GM18870 (cell line): ENCODE data around the gene ILDR1.

Experiments used
- ATAC-seq: cut with Tn5 transposase; IDR thresholded peaks from one replicate; pipeline ENCODE4 v1.9.1; 2021; ENCODE audit warnings: moderate library complexity; ENCODE audit not compliant: unreplicated experiment

Gene ILDR1

DNA sequence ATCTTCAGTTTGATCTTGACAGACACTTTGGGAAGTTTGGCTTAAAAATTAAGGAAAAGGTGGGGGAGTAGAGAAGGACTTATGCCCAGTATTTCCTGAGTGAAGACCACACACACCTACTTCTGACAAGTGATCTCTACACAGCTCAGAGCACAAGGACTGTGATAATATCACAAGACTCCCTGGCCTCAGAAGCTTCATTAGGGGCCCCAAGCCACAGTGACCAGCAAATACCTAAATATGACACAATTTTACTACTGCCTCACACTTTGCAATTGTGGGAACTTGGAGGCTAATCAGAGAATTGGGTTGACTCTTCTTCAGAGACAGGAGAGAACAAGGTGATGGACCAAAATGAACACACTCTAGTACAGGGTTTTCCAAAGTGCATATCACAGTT, 2.6 kb downstream of the ILDR1 start:
- no peak for ATAC-seq

DNA sequence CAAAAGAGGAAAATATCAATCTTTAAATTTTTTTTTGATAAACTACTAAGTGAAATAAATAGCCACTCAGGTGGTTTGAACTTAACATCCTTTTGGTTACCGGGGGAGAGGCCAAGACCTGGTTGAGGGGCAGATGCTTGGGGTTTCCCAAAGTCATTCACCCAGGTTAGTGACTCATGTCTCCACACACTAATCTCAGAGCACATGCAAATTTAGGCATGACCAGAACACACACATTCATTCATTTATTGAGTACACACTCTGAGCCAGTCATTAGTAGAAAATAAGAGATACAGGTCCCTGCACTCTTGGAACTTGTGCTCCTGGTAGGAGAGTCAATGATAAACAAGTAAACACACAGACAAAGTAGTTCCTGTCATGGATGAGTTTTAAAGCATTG, 7.3 kb downstream of the ILDR1 start:
- peak; percentile 86 for ATAC-seq

DNA sequence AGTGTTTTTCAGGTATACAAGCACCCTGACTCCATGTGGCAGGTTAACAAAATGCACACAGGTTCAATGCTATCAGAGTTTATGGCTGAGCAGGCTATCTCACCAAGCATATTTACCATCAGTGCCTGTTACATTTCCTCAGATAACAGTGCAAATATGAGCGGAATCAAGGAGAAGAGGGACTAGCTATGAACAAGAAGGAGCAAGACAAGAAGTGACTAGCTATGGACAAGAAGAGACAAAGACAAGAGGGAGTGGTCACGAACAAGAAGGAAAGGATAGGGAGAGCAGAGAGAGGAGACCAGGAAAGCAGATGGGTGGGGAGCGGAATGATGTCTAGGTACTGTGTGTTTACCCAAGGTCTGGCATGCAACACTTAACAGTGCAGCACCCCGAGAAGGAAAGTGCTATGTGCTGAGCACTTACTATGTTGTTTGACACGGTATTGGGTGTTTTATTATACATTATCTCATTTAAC, 8.6 kb downstream of the ILDR1 start:
- ATAC-seq, result no peak

DNA sequence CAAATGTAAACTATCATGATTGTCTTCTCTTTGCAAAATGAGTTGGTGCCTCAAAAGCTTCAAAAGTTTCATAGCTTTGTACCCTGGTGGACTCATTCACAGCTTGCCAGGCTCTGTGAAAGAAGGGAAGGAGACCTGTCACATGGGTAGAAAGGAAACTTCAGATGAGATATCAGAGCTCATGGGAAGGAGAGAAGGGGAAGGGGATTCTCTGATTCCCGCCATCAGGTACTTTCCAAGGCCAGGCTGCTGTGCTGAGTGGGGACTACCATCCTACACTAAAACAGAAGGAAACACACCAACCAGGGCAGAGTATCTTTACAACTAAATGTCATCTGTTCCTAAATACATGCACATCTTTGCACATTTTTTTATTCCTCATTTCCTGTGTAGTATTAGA, 9.2 kb downstream of the ILDR1 start:
- ATAC-seq, result no peak

DNA sequence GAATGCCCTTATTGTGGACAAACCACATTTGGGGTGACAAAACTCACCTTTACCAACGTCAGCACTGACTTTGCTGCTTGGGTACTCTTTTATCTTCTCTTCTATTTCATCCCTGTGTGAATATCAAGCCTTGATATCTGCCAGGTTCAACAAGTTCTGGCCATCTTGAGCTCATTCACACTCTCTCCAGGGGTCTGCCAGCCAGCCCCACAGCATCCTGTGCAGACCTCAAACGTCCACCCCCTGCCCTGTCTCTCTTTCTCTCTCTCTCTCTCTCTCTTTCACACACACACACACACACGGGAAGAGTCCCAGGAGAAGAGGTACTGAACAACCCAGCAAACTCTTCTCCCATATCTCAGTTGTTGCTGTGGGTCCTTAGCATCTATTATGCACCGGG, 10.7 kb downstream of the ILDR1 start:
- no peak for ATAC-seq

DNA sequence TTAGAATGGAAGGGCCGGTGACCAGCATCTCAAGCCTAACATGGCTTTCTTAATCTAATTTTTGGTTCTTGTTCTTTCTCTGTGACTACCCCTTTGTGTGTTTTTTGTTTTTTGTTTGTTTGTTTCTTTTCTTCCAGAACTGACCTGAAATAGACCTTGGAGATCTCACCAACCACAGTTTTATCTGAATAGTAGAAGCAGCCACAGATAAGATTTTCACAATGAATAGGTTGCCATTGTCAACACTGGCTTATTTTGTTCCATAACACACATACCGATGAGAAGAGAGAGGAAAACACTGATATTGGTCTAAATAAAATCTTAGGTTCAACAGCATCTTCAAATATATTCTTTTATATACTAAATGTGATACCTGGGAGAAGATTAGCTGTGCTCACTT, 11.5 kb downstream of the ILDR1 start:
- ATAC-seq, result no peak

DNA sequence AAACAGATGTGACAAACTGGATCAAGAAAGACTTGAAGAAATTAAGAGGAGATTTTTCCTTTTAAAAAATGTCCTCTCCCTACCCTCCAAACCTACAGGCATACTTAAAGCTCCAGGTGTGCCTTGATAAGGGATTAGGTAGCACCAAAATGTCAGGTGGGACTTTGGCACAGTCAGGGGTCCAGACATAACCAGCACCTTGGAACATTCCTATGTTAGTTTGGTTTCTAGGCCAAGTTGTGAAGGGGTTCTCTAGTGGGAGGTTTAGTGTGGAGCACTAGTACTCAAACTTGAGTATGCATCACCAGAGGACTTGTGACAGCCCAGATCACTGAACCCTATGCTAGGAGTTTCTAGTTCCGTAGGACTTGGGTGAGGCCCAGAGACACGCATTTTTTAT, 13.9 kb downstream of the ILDR1 start:
- no peak for ATAC-seq

DNA sequence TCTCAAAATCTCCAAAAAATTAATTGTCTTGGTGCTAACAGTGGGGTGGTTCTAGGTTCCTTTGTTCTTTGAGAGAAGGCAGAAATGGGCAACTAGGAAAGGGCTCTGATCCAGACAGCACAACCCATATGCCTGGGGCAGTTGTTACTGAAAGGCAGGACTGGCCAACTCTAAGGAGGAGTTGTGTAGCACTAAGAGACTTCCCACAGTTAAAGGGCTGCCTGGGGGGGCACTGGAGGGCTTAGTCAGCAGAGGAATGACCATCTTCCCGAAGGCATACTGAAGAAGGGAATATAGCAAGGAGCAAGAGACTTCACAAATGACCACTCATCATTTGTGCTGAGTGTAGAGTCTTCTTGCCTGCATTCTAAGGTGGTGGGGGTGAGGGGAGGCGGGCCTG, 15.8 kb downstream of the ILDR1 start:
- no peak for ATAC-seq

DNA sequence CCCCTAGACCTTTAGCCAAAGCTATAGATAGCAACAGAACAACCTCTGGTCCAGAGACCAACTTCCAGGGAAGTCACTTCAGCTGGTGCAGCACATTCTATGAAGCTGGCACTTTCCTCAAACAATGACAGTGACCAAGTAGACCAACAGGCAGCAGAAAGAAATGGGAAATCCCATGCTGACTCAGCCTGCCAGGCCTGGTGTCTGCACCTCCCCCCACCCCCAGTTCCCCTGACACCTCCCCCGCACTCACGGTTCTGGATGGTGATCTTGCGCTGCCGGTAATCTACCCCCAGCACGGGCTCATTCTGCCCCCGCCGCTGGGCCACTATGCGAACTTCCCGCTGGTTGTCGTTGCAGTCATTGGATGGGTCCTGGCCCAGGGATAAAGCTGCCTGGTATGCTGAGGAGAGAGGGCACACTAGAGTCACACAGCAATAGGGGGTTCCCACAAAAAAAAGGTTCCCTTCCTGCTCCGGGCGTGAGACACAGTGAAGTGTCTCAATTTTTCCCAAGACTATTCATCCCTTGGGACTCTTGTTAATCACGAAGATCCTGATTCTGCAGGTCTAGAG, 17.0 kb downstream of the ILDR1 start:
- ATAC-seq, result peak; percentile 50

DNA sequence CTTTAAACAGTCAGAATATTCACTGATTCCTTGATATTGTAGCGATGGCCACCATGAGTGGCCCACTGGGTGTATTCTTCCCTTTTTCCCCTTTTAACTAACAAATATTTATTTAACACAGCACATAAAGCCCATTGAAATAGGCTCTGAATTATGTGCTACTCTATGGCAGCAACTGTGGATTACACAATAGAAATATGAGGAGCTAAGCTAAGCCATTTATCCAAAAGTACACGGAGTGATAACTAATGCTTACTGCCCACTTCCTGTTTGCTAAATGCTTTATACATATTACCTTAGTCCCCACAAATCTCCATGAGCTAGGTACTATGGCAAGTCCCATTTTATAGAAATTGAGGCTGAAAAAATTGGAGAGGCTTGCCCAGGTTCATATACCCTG, 17.9 kb downstream of the ILDR1 start:
- ATAC-seq, result no peak

DNA sequence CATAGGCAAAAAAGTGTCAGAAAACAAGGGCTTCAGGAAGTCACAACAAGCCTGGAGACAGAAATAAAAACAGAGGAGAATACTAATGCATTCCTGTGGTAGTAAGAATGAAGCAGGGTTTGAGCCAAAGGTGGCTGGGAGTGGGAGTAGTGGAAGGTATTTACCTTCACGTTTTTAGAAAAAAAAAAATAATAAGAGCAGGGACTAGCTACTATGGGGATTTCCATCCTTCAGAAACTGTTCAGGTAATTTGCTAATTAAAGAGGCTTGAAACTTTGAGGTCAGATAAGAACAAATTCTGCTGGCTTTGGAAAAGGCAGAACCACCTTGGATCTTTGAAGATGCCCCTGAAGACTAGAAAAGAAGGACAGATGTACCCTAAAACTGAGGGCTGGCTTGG, 18.4 kb downstream of the ILDR1 start:
- ATAC-seq, result no peak

DNA sequence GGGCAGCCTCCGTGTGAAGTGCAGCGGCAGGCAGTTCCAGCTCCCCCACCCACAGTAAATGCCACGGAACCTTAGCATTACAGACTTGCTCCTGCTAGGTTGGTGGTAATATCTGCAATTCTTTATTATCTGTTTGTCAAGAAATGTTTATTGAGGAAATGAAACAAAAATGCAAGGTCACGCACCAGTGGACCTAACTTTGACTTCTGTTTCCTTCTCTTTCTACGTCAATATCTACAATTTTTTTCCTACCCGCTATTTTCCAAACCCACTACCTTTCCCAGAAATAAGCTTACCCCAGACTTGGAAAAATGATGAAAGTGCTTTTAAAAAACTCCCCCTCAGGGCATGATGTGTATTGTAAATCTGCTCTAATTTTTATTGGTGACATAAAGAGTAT, 18.9 kb downstream of the ILDR1 start:
- no peak for ATAC-seq

DNA sequence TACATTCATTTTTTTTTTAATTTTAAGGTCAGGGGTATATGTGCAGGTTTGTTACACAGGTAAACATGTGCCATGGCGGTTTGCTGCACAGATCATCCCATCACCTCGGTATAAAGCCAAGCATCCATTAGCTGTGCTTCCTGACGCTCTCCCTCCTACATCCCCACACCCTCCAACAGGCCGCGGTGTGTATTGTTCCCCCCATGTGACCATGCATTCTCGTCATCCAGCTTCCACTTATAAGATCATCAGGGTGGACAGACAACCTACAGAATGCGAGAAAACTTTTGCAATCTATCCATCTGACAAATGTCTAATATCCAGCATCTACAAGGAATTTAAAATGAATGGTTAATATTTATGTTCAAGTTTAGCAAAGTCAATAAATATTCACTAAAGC, 19.4 kb downstream of the ILDR1 start:
- no peak for ATAC-seq

DNA sequence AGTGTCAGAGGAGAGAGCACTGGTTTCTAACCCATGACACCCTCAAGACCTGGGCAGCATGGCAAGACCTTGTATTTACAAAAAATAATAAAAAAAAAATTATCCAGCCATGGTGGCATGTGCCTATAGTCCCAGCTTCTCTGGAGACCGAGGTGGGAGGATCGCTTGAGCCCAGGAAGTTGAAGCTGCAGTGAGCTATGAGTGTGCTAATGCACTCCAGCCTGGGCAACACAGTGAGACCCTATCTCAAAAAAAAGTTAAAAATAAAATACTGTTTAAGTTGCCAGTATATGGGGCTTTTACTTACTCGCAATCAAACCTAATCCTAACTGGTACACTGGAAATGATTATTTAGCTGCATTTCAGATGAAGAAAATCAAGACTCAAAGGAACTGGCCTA, 20.2 kb downstream of the ILDR1 start:
- no peak for ATAC-seq

DNA sequence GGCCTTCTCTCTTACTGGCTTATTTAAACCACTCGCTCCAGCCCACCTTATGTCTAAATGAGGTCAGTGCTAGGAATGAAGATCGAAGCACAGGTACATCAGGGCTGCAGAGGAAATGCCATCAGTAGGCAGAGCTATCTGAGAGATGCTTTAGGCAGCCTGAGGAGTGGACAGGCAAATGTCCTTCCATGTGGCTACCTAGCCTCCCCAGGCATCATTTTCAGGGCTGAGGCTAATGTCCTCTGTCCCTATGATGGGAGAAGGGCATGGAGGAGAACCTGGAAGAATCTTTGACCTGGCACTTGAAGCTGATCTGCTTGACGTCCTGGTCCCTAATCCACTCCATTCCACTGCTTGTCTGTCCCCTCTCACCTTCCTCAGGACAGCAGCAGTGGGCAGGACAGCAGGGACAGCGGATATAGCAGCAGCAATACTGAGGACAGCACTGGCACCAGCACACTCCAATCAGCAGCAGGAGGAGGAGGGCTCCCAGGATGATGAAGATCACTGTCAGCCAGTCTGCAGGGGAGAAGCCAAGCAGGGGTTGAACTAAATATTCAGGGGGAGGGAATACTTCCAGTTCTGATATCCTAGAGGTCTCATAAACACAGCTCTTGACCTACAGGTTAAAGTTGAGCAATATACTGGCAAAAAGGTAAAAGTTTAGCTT, 21.0 kb downstream of the ILDR1 start:
- ATAC-seq, result no peak

DNA sequence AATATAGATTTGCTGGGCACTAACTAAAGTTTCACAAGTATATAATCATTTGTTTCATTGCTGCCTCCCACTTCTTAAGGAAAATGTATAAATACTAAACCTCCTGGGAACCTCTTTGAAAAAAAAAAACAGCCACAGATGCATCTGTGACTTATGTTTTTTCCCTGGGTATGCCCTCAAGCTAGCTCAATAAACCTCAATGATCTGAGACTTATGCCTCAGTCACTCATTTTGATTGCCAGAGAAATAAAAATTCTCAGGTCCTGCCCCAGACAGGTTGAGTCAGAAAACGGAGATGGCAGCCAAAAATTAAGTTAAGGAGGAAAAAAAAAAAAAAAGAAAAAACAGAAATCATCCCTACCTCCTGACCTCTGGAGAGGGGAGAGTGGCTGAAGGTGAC, 22.1 kb downstream of the ILDR1 start:
- no peak for ATAC-seq

DNA sequence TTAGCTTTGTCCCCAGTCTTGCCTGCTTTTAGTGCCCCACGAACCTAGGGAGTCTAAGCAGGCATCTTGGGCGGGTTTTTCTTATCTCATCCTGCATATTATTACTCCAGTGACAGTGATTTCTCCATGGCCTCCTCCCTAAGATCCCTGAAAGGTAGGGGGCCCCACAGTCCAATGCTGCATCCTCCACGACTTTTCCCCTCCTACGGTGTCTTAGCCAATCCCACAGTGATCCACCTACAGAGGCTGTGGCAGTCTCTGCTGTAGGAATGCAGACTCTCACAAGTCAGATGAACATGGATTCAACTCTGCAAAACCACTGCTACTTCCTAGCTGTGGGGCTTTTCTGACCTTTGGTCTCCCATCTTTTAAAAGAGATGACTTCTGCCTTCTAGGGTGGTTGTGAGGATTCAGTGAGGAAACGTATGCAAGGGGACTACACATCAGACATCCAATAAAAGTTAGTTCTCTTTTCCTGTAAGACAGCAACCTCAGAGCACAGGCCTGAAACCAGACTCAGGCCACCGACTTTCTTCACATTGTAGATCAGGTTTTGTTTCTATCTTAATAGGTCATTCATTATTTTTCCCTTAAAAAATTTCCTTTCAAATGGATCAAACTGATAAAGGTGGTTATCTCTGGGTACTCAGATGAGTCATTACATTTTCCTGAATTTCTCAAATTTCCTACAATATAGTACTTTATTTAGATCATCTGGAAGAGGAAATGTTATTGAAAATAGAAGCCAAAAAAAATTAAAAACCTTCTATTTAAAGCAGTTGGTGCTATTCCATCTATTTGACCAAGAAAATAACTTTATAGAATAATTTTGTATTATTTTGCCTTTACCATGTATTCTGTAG, 23.2 kb downstream of the ILDR1 start:
- peak; percentile 26 for ATAC-seq

DNA sequence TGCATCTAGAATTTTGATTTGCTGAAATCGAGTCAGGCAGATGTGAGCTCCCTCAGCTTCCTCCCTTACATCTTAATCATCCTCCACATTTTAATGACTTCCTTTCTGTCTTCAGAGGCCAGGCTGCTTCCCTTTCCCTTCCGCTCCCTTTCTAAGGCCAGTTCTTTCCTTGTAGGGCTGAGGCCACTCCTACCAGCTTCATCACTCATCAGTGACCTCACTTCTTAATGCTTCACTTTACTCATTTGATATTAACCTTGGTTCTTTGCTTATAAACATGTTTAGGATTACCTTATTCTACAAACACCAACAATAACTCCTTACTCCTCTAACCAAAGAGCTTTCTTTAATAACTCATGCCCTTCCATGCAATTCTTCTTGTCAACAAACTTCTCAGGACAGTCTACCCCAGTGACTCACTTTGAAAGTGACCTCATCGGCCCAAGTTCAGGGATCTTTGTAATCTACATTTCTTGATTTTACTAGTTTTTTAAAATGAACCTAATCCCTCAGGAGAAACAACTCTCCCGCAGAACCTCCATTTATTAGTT, 23.9 kb downstream of the ILDR1 start:
- ATAC-seq, result peak; percentile 39

DNA sequence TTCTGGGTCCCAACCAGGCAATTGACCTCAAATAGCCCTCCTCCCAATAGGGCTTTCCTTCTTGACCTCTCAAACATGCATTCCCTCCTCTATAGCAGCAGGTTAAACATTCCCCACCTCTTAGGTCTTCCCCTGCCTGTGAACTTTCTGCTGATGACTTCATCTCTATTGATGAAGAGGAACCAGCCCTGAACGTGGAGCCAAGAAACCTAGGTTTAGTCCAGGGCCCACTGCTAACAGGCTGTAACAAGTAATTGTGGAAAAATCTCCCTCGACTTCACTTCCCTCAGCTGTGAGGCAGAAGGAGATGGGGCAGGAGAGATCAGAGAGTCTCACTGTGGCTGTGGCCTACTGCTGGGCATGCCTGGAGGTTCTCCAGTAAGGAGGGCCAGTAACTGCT, 24.7 kb downstream of the ILDR1 start:
- ATAC-seq, result no peak

DNA sequence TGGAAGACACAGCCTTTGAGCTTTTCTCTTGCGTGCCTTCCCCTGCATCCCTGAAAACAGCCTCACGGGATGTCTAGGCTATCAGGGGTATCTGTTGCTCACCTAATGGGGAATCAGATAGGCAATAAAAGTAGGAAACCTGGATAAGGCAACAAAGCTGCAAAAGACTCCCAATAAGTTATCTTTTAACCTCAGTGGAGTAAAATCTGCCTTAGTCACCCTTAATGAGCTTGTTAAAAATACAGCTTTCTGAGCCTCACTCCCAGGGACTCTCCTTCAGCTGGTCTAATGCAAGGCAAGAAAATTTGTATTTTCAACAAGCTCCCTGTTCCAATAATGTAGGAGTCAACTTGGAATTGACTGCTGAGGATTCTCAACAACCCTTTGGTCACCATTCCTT, 25.6 kb downstream of the ILDR1 start:
- no peak for ATAC-seq

DNA sequence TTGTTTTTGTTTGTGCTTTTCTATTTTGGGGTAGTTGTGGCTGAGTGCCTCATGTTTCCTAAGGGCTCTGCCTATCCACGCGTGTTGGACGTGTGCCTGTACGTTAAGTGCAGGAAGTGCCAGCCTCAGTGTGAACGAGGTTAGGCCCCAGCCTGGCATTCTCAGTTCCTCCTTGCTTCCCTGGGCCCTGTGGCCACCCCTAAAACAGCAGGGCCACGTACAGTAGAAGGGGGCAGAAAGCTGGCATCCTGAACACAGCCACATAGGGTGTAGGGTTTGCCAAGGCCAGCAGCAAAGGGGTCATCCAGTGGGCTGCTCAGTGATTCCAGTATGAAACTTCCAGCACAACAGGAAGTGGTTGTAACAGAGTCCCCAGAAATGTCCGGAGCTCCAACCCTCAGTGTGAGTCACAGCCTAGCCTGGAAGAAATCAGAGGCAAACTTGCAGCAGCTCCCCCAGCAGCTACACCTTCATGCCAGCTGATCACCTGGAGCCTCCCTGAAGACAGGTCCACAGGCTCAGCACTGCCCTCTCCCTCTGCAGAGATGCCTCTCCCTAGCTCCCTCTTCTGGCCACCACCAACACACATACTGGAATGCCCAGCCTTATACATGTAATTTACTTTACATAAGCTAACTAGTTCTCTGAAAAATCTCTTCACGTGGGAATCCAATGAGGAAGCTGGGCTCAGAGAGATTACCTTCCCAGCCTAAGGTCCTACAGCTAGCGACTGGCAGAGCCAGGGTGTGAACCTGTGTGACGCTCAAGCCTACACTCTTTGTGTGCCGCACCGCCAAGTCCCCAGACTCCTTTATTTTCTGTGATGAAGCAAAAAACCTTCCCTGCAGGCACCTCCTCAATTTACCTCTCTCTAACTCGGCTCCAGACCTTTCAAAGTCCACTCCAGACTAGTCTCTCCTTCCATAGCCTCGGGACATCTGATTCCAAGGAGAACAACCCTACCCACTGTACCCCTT, 26.6 kb downstream of the ILDR1 start:
- no peak for ATAC-seq
